Measurements from ENCODE around the gene MYO3A.

MYO3A gene

GRCh38 chr10:26044141-26044749, 110.2 kb downstream of the MYO3A start:
- POLR2A ChIA-PET: no interaction called here
- TF ChIP-seq ELF4 (IDR thresholded peaks at IDR 0.05): no peak
- no peak for TF ChIP-seq FOXA1 (IDR thresholded peaks at IDR 0.05)
- TF ChIP-seq ZNF384 (IDR thresholded peaks at IDR 0.05): no peak
- no peak for TF ChIP-seq L3MBTL2 (conservative IDR thresholded peaks at IDR 0.05)
- TF ChIP-seq PKNOX1 (IDR thresholded peaks at IDR 0.05): no peak
- no peak for TF ChIP-seq SP1 (IDR thresholded peaks at IDR 0.05)
- TF ChIP-seq BHLHE40 (IDR thresholded peaks at IDR 0.05; ENCODE audit: borderline replicate concordance): no peak
- no peak for TF ChIP-seq FOXM1 (IDR thresholded peaks at IDR 0.05; ENCODE audit: borderline replicate concordance)
- TF ChIP-seq ARNT (IDR thresholded peaks at IDR 0.05): no peak
- TF ChIP-seq SUZ12 (IDR thresholded peaks at IDR 0.05): no peak
- no peak for TF ChIP-seq TARDBP (IDR thresholded peaks at IDR 0.05)
- TF ChIP-seq CTBP1 (IDR thresholded peaks at IDR 0.05; ENCODE audit: borderline replicate concordance): no peak
- no peak for TF ChIP-seq LEF1 (IDR thresholded peaks at IDR 0.05; ENCODE audit: borderline replicate concordance)
- CTCF ChIA-PET: no interaction called here

GRCh38 chr10:26046073-26046700, 112.2 kb downstream of the MYO3A start:
- CTCF ChIA-PET: no interaction called here
- TF ChIP-seq ELF4 (IDR thresholded peaks at IDR 0.05) (no peak), LEF1 (IDR thresholded peaks at IDR 0.05; ENCODE audit: borderline replicate concordance) (no peak), FOXM1 (IDR thresholded peaks at IDR 0.05; ENCODE audit: borderline replicate concordance) (no peak), BHLHE40 (IDR thresholded peaks at IDR 0.05; ENCODE audit: borderline replicate concordance) (no peak), FOXA1 (IDR thresholded peaks at IDR 0.05) (no peak), SUZ12 (IDR thresholded peaks at IDR 0.05) (no peak), HDGF (IDR thresholded peaks at IDR 0.05; ENCODE audit: borderline replicate concordance) (no peak), L3MBTL2 (conservative IDR thresholded peaks at IDR 0.05) (no peak)

More at GRCh38 chr10:26044141-26044749, 110.2 kb downstream of the MYO3A start:
- no peak for DNase-seq (ENCODE audit: extremely low spot score)

GRCh38 chr10:26048756-26049155, 114.7 kb downstream of the MYO3A start:
- TF ChIP-seq FOXK2 (IDR thresholded peaks at IDR 0.05) (no peak), L3MBTL2 (conservative IDR thresholded peaks at IDR 0.05) (no peak), TARDBP (IDR thresholded peaks at IDR 0.05) (no peak), FOXM1 (IDR thresholded peaks at IDR 0.05; ENCODE audit: borderline replicate concordance) (no peak), FOXA1 (IDR thresholded peaks at IDR 0.05) (no peak), PKNOX1 (IDR thresholded peaks at IDR 0.05) (no peak), ARNT (IDR thresholded peaks at IDR 0.05) (no peak), ELF4 (IDR thresholded peaks at IDR 0.05) (no peak), SP1 (IDR thresholded peaks at IDR 0.05) (no peak), CTBP1 (IDR thresholded peaks at IDR 0.05; ENCODE audit: borderline replicate concordance) (no peak), SUZ12 (IDR thresholded peaks at IDR 0.05) (no peak), ZNF384 (IDR thresholded peaks at IDR 0.05) (no peak), NFRKB (IDR thresholded peaks at IDR 0.05) (no peak), BHLHE40 (IDR thresholded peaks at IDR 0.05; ENCODE audit: borderline replicate concordance) (no peak), HDGF (IDR thresholded peaks at IDR 0.05; ENCODE audit: borderline replicate concordance) (no peak), LEF1 (IDR thresholded peaks at IDR 0.05; ENCODE audit: borderline replicate concordance) (no peak)
- no peak for DNase-seq (ENCODE audit: extremely low spot score)
- ChIA-PET POLR2A (no interaction called here), CTCF (no interaction called here)

More at GRCh38 chr10:26046073-26046700, 112.2 kb downstream of the MYO3A start:
- POLR2A ChIA-PET: no interaction called here
- no peak for DNase-seq (ENCODE audit: extremely low spot score)

GRCh38 chr10:26052326-26052725, 118.3 kb downstream of the MYO3A start:
- no peak for DNase-seq (ENCODE audit: extremely low spot score)
- ChIA-PET CTCF (no interaction called here), POLR2A (no interaction called here)
- TF ChIP-seq ZNF384 (IDR thresholded peaks at IDR 0.05): no peak
- no peak for TF ChIP-seq TARDBP (IDR thresholded peaks at IDR 0.05)
- no peak for TF ChIP-seq SUZ12 (IDR thresholded peaks at IDR 0.05)
- TF ChIP-seq HDGF (IDR thresholded peaks at IDR 0.05; ENCODE audit: borderline replicate concordance): no peak
- TF ChIP-seq ARNT (IDR thresholded peaks at IDR 0.05): no peak
- no peak for TF ChIP-seq LEF1 (IDR thresholded peaks at IDR 0.05; ENCODE audit: borderline replicate concordance)

GRCh38 chr10:26057466-26057865, 123.4 kb downstream of the MYO3A start:
- ChIA-PET CTCF (no interaction called here), POLR2A (no interaction called here)
- no peak for DNase-seq (ENCODE audit: extremely low spot score)
- no peak for TF ChIP-seq PKNOX1 (IDR thresholded peaks at IDR 0.05)

DNA sequence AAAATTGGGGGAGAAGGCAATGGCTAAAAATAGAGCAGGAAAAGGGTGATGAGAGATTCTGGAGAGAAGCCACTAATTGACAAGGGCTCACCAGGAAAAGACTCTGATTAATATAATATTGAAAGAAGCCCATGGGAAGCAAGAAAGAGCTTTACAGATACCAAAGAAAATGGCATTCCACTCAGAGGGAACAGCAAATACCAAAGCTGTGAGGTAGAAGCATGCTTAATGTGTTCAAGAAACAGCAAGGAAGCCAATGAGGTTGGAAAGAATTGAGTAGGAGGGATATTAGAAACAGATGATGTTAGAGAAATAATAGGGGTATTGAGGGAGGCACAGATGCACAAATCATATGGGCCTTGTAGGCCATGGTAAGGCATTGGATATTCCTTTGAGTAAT, 130.1 kb downstream of the MYO3A start:
- POLR2A ChIA-PET: no interaction called here
- TF ChIP-seq FOXK2 (IDR thresholded peaks at IDR 0.05) (no peak), FOXM1 (IDR thresholded peaks at IDR 0.05; ENCODE audit: borderline replicate concordance) (no peak), FOXA1 (IDR thresholded peaks at IDR 0.05) (no peak), LEF1 (IDR thresholded peaks at IDR 0.05; ENCODE audit: borderline replicate concordance) (no peak), PKNOX1 (IDR thresholded peaks at IDR 0.05) (no peak), L3MBTL2 (conservative IDR thresholded peaks at IDR 0.05) (no peak), SP1 (IDR thresholded peaks at IDR 0.05) (no peak), HDGF (IDR thresholded peaks at IDR 0.05; ENCODE audit: borderline replicate concordance) (no peak), BHLHE40 (IDR thresholded peaks at IDR 0.05; ENCODE audit: borderline replicate concordance) (no peak), ZNF384 (IDR thresholded peaks at IDR 0.05) (no peak), SUZ12 (IDR thresholded peaks at IDR 0.05) (no peak), ARNT (IDR thresholded peaks at IDR 0.05) (no peak)
- no peak for DNase-seq (ENCODE audit: extremely low spot score)
- CTCF ChIA-PET: no interaction called here
